Measurements from ENCODE around the gene NEK6.

NEK6 gene

GRCh38 chr9:124368692-124369091, 110.9 kb downstream of the NEK6 start:
- no peak for DNase-seq (ENCODE audit: low read depth in 4 of 4, low spot score in 1 of 4)

GRCh38 chr9:124369231-124369797, 111.6 kb downstream of the NEK6 start:
- no peak for DNase-seq (ENCODE audit: low read depth in 4 of 4, low spot score in 1 of 4)

GRCh38 chr9:124370896-124371582, 113.3 kb downstream of the NEK6 start:
- DNase-seq (ENCODE audit: low read depth in 4 of 4, low spot score in 1 of 4): no peak

GRCh38 chr9:124372038-124372437, 114.3 kb downstream of the NEK6 start:
- DNase-seq (ENCODE audit: low read depth in 4 of 4, low spot score in 1 of 4): no peak

GRCh38 chr9:124373386-124373785, 115.6 kb downstream of the NEK6 start:
- DNase-seq (ENCODE audit: low read depth in 4 of 4, low spot score in 1 of 4): no peak

GRCh38 chr9:124373851-124374250, 116.1 kb downstream of the NEK6 start:
- DNase-seq (ENCODE audit: low read depth in 4 of 4, low spot score in 1 of 4): no peak

- DNase-seq (ENCODE audit: low read depth in 4 of 4, low spot score in 1 of 4): no peak
Measured at GRCh38 chr9:124375726-124376125, 118.0 kb downstream of the NEK6 start.

GRCh38 chr9:124376329-124376728, 118.6 kb downstream of the NEK6 start:
- DNase-seq (ENCODE audit: low read depth in 4 of 4, low spot score in 1 of 4): no peak

- no peak for DNase-seq (ENCODE audit: low read depth in 4 of 4, low spot score in 1 of 4)
Measured at GRCh38 chr9:124377551-124378406, 120.0 kb downstream of the NEK6 start.

- no peak for DNase-seq (ENCODE audit: low read depth in 4 of 4, low spot score in 1 of 4)
Measured at GRCh38 chr9:124381170-124381945, 123.6 kb downstream of the NEK6 start.

- DNase-seq (ENCODE audit: low read depth in 4 of 4, low spot score in 1 of 4): no peak
Measured at GRCh38 chr9:124384210-124384609, 126.5 kb downstream of the NEK6 start.

GRCh38 chr9:124384846-124385245, 127.1 kb downstream of the NEK6 start:
- DNase-seq (ENCODE audit: low read depth in 4 of 4, low spot score in 1 of 4): no peak

GRCh38 chr9:124385623-124386022, 127.9 kb downstream of the NEK6 start:
- DNase-seq (ENCODE audit: low read depth in 4 of 4, low spot score in 1 of 4): no peak

GRCh38 chr9:124386201-124386600, 128.5 kb downstream of the NEK6 start:
- no peak for DNase-seq (ENCODE audit: low read depth in 4 of 4, low spot score in 1 of 4)

GRCh38 chr9:124388275-124389048, 130.7 kb downstream of the NEK6 start:
- no peak for DNase-seq (ENCODE audit: low read depth in 4 of 4, low spot score in 1 of 4)

GRCh38 chr9:124389146-124389939, 131.6 kb downstream of the NEK6 start:
- DNase-seq (ENCODE audit: low read depth in 4 of 4, low spot score in 1 of 4): no peak

- DNase-seq (ENCODE audit: low read depth in 4 of 4, low spot score in 1 of 4): no peak
Measured at GRCh38 chr9:124390794-124391658, 133.3 kb downstream of the NEK6 start.

GRCh38 chr9:124392254-124392870, 134.6 kb downstream of the NEK6 start:
- no peak for DNase-seq (ENCODE audit: low read depth in 4 of 4, low spot score in 1 of 4)
